HL-60 (cell line): Measurements from ENCODE around the gene KDELR3.
A peak's percentile ranks its signal among the peaks of the same experiment; 100 is the strongest.

Source experiments
- DNase-seq, 2 experiments: peaks; one replicate each; pipeline ENCODE4 v3.0.0-alpha.2; 2010 to 2020; ENCODE audit warnings: low read depth in 1 of 2, low spot score in 1 of 2
- H3K27ac ChIP-seq: fragments of 250-450 bp; sonication (Bioruptor Pico); replicated peaks from 2 replicates; pipeline ENCODE4 v1.5.1; 2020; ENCODE audit warnings: mild to moderate bottlenecking, moderate library complexity
- H3K27me3 ChIP-seq: fragments of 250-450 bp; sonication (Bioruptor Pico); 2 replicates; pipeline ENCODE4 v1.5.1; 2021; ENCODE audit warnings: mild to moderate bottlenecking, moderate library complexity; ENCODE audit not compliant: insufficient read depth, poor library complexity, severe bottlenecking
- H3K4me3 ChIP-seq: replicated peaks from 2 replicates; pipeline ENCODE4 v1.5.1; 2011; ENCODE audit warnings: mild to moderate bottlenecking, control low read depth, low read length; ENCODE audit not compliant: insufficient read depth
- CTCF ChIP-seq: IDR thresholded peaks from one replicate; pipeline ENCODE4 v1.5.1; 2011; ENCODE audit warnings: low read length, control low read depth, inconsistent platforms; ENCODE audit not compliant: insufficient read depth
- GABPA ChIP-seq: IDR thresholded peaks from 2 replicates; pipeline ENCODE4 v1.6.1; 2012; ENCODE audit warnings: low read depth
- POLR2AphosphoS5 ChIP-seq: IDR thresholded peaks from 2 replicates; pipeline ENCODE4 v1.6.1; 2012; ENCODE audit warnings: low read depth
- REST ChIP-seq: IDR thresholded peaks from 2 replicates; pipeline ENCODE4 v1.6.1; 2012; ENCODE audit warnings: low read depth; ENCODE audit not compliant: insufficient replicate concordance
- SPI1 ChIP-seq: IDR thresholded peaks from 2 replicates; pipeline ENCODE4 v1.6.1; 2012; ENCODE audit warnings: low read depth, mild to moderate bottlenecking, borderline replicate concordance

Gene KDELR3

GRCh38 chr22:38460426-38460840 is 7.5 kb upstream of the KDELR3 start:
- H3K27me3 ChIP-seq = peaks cover 43% of the 10 kb centered on the region
- no peak for TF ChIP-seq CTCF
- TF ChIP-seq REST = no peak
- TF ChIP-seq POLR2AphosphoS5 = no peak
- TF ChIP-seq GABPA = no peak
- TF ChIP-seq SPI1 = no peak
- DNase-seq = no peak
- no peak overlapping the region for H3K4me3 ChIP-seq
- no peak overlapping the region for H3K27ac ChIP-seq

GRCh38 chr22:38461057-38461413 is 6.9 kb upstream of the KDELR3 start:
- Histone ChIP-seq H3K27me3 (peaks cover 42% of the 10 kb centered on the region), H3K27ac (no peak overlapping the region), H3K4me3 (no peak overlapping the region)
- no peak for DNase-seq
- no peak for TF ChIP-seq POLR2AphosphoS5
- no peak for TF ChIP-seq CTCF
- no peak for TF ChIP-seq REST
- TF ChIP-seq SPI1 = no peak
- TF ChIP-seq GABPA = no peak

GRCh38 chr22:38461414-38462081 is 6.3 kb upstream of the KDELR3 start:
- H3K4me3 ChIP-seq = no peak overlapping the region
- peak; percentile 52 to 77 for DNase-seq

More at GRCh38 chr22:38461414-38462081, 6.3 kb upstream of the KDELR3 start:
- Histone ChIP-seq H3K27ac (no peak overlapping the region), H3K27me3 (peaks cover 42% of the 10 kb centered on the region)
- TF ChIP-seq SPI1 (no peak), GABPA (no peak), REST (no peak), CTCF (no peak), POLR2AphosphoS5 (no peak)
